Effector memory CD4-positive, alpha-beta T cell (primary cell): ENCODE data around the gene UMOD.

Experiments used
- DNase-seq, 3 donors: peaks; one replicate each; pipeline ENCODE4 v3.0.0-alpha.2; 2020
- H3K27ac ChIP-seq: 2 replicates; pipeline ENCODE4 v1.7.0; 2013; ENCODE audit warnings: mild to moderate bottlenecking, low read length, moderate library complexity; ENCODE audit not compliant: insufficient read depth, poor library complexity, severe bottlenecking
- H3K27me3 ChIP-seq: replicated peaks from 2 replicates; pipeline ENCODE4 v1.7.0; 2013; ENCODE audit warnings: mild to moderate bottlenecking, low read length; ENCODE audit not compliant: insufficient read depth, control insufficient read depth, poor library complexity, severe bottlenecking
- H3K36me3 ChIP-seq: 2 replicates; pipeline ENCODE4 v1.7.0; 2013; ENCODE audit warnings: mild to moderate bottlenecking, low read length, moderate library complexity; ENCODE audit not compliant: control insufficient read depth, insufficient read depth
- H3K4me1 ChIP-seq: 2 replicates; pipeline ENCODE4 v1.7.0; 2013; ENCODE audit warnings: low read length, mild to moderate bottlenecking; ENCODE audit not compliant: control insufficient read depth, insufficient read depth, poor library complexity, severe bottlenecking
- H3K4me3 ChIP-seq: 2 replicates; pipeline ENCODE4 v1.7.0; 2013; ENCODE audit warnings: low read length, low read depth, mild to moderate bottlenecking; ENCODE audit not compliant: insufficient read depth, poor library complexity, severe bottlenecking
- H3K9me3 ChIP-seq: 2 replicates; pipeline ENCODE4 v1.7.0; 2013; ENCODE audit warnings: mild to moderate bottlenecking, low read length, moderate library complexity; ENCODE audit not compliant: control insufficient read depth

UMOD gene

GRCh38 chr16:20336955-20337354 lies 15.6 kb downstream of the UMOD start:
- no peak overlapping the region for H3K4me3 ChIP-seq
- DNase-seq = no peak
- H3K4me1 ChIP-seq = no peaks in the 10 kb centered on the region
- no peaks in the 10 kb centered on the region for H3K27me3 ChIP-seq
- H3K9me3 ChIP-seq = no peaks in the 10 kb centered on the region
- H3K27ac ChIP-seq = no peak overlapping the region
- no peaks in the 10 kb centered on the region for H3K36me3 ChIP-seq

- no peak overlapping the region for H3K4me3 ChIP-seq
- H3K9me3 ChIP-seq = no peaks in the 10 kb centered on the region
- H3K27ac ChIP-seq = no peak overlapping the region
- H3K4me1 ChIP-seq = no peaks in the 10 kb centered on the region
- no peaks in the 10 kb centered on the region for H3K36me3 ChIP-seq
- no peaks in the 10 kb centered on the region for H3K27me3 ChIP-seq
- no peak for DNase-seq
These were observed 18.1 kb downstream of the UMOD start for GRCh38 chr16:20334396-20334795.

- Histone ChIP-seq H3K4me3 (no peak overlapping the region), H3K4me1 (no peaks in the 10 kb centered on the region), H3K9me3 (no peaks in the 10 kb centered on the region), H3K27ac (no peak overlapping the region), H3K27me3 (no peaks in the 10 kb centered on the region), H3K36me3 (no peaks in the 10 kb centered on the region)
- no peak for DNase-seq
These were observed 19.4 kb downstream of the UMOD start for GRCh38 chr16:20333120-20333519.

GRCh38 chr16:20332411-20332810 lies 20.1 kb downstream of the UMOD start:
- Histone ChIP-seq H3K4me3 (no peak overlapping the region), H3K36me3 (no peaks in the 10 kb centered on the region), H3K4me1 (no peaks in the 10 kb centered on the region), H3K9me3 (no peaks in the 10 kb centered on the region), H3K27me3 (no peaks in the 10 kb centered on the region), H3K27ac (no peak overlapping the region)
- DNase-seq = no peak

GRCh38 chr16:20331635-20332034 lies 20.9 kb downstream of the UMOD start:
- no peaks in the 10 kb centered on the region for H3K27me3 ChIP-seq
- H3K36me3 ChIP-seq = no peaks in the 10 kb centered on the region
- H3K4me3 ChIP-seq = no peak overlapping the region
- no peaks in the 10 kb centered on the region for H3K9me3 ChIP-seq
- no peak for DNase-seq
- no peak overlapping the region for H3K27ac ChIP-seq
- H3K4me1 ChIP-seq = no peaks in the 10 kb centered on the region

GRCh38 chr16:20329392-20330138 lies 22.9 kb downstream of the UMOD start:
- Histone ChIP-seq H3K27me3 (no peaks in the 10 kb centered on the region), H3K4me3 (no peak overlapping the region), H3K36me3 (no peaks in the 10 kb centered on the region), H3K9me3 (no peaks in the 10 kb centered on the region), H3K27ac (no peak overlapping the region), H3K4me1 (no peaks in the 10 kb centered on the region)
- no peak for DNase-seq

- H3K27me3 ChIP-seq = no peaks in the 10 kb centered on the region
These were observed 25.0 kb downstream of the UMOD start, which contains the start of gene GP2 for GRCh38 chr16:20327444-20328041. GP2 (minus strand) TSS chr16:20327513; CDS start chr16:20326431, 1,082 bp downstream.

GRCh38 chr16:20326321-20326720 lies 26.2 kb downstream of the UMOD start:
- H3K4me3 ChIP-seq = no peak overlapping the region
- no peaks in the 10 kb centered on the region for H3K27me3 ChIP-seq
- no peaks in the 10 kb centered on the region for H3K36me3 ChIP-seq
- H3K9me3 ChIP-seq = no peaks in the 10 kb centered on the region
- H3K27ac ChIP-seq = no peak overlapping the region
- DNase-seq = no peak
- no peaks in the 10 kb centered on the region for H3K4me1 ChIP-seq

More at GRCh38 chr16:20327444-20328041, 25.0 kb downstream of the UMOD start, which contains the start of gene GP2:
- no peak for DNase-seq
- Histone ChIP-seq H3K36me3 (no peaks in the 10 kb centered on the region), H3K9me3 (no peaks in the 10 kb centered on the region), H3K27ac (no peak within 1 kb of the TSS), H3K4me3 (no peak within 1 kb of the TSS), H3K4me1 (no peaks in the 10 kb centered on the region)

GRCh38 chr16:20325005-20325404 lies 27.5 kb downstream of the UMOD start:
- no peaks in the 10 kb centered on the region for H3K27me3 ChIP-seq
- no peaks in the 10 kb centered on the region for H3K9me3 ChIP-seq
- H3K4me3 ChIP-seq = no peak overlapping the region
- no peaks in the 10 kb centered on the region for H3K4me1 ChIP-seq
- no peak overlapping the region for H3K27ac ChIP-seq
- DNase-seq = no peak
- no peaks in the 10 kb centered on the region for H3K36me3 ChIP-seq

GRCh38 chr16:20323591-20324117 lies 28.9 kb downstream of the UMOD start:
- Histone ChIP-seq H3K9me3 (no peaks in the 10 kb centered on the region), H3K36me3 (no peaks in the 10 kb centered on the region), H3K4me1 (no peaks in the 10 kb centered on the region)

More at GRCh38 chr16:20323591-20324117, 28.9 kb downstream of the UMOD start:
- H3K27me3 ChIP-seq = no peaks in the 10 kb centered on the region
- no peak overlapping the region for H3K27ac ChIP-seq
- no peak for DNase-seq
- no peak overlapping the region for H3K4me3 ChIP-seq
